Measurements from ENCODE around the gene MOXD1.

- TF ChIP-seq CTCF (conservative IDR thresholded peaks at IDR 0.05) (no peak), EZH2 (IDR thresholded peaks at IDR 0.05; ENCODE audit: low read depth) (no peak)
Measured at GRCh38 chr6:132369526-132369925, 31.7 kb downstream of the MOXD1 start.
